Measurements from ENCODE around the gene PDIK1L.

The PDIK1L gene

GRCh38 chr1:26122988-26123973 is 11.7 kb downstream of the PDIK1L start:
- no peak for FAIRE-seq

- FAIRE-seq, result no peak
Observed at GRCh38 chr1:26124418-26125331, 13.1 kb downstream of the PDIK1L start.

- FAIRE-seq, result no peak
Observed at GRCh38 chr1:26125382-26125781, 13.8 kb downstream of the PDIK1L start.

- FAIRE-seq, result no peak
Observed at GRCh38 chr1:26125946-26126320, 14.3 kb downstream of the PDIK1L start.

GRCh38 chr1:26126321-26127084 is 14.9 kb downstream of the PDIK1L start:
- peak; percentile 90 for FAIRE-seq

- no peak for FAIRE-seq
Observed at GRCh38 chr1:26127235-26128163, 15.9 kb downstream of the PDIK1L start.

GRCh38 chr1:26129778-26130177 is 18.2 kb downstream of the PDIK1L start:
- no peak for FAIRE-seq

- no peak for FAIRE-seq
Observed at GRCh38 chr1:26130695-26131094, 19.1 kb downstream of the PDIK1L start.

GRCh38 chr1:26132128-26132833 is 20.7 kb downstream of the PDIK1L start:
- no peak for FAIRE-seq

- FAIRE-seq, result no peak
Observed at GRCh38 chr1:26132834-26133167, 21.2 kb downstream of the PDIK1L start.

- FAIRE-seq, result no peak
Observed at GRCh38 chr1:26134466-26134865, 22.8 kb downstream of the PDIK1L start.

GRCh38 chr1:26138974-26139558 is 27.4 kb downstream of the PDIK1L start:
- FAIRE-seq, result no peak

GRCh38 chr1:26142159-26142558 is 30.5 kb downstream of the PDIK1L start:
- no peak for FAIRE-seq

- FAIRE-seq, result no peak
Observed at GRCh38 chr1:26145041-26145959, 33.7 kb downstream of the PDIK1L start.

GRCh38 chr1:26145960-26146294 is 34.3 kb downstream of the PDIK1L start:
- FAIRE-seq, result no peak

- FAIRE-seq, result no peak
Observed at GRCh38 chr1:26148887-26149286, 37.3 kb downstream of the PDIK1L start.

- no peak for FAIRE-seq
Observed at GRCh38 chr1:26153966-26154532, 42.4 kb downstream of the PDIK1L start.

GRCh38 chr1:26154750-26155149 is 43.1 kb downstream of the PDIK1L start:
- no peak for FAIRE-seq

Measured in colon (tissue), 2 donors.